GM21717 (cell line): ENCODE data around the gene TSHZ2.

Source experiments
- ATAC-seq: cut with Tn5 transposase; IDR thresholded peaks from one replicate; pipeline ENCODE4 v1.9.1; 2021; ENCODE audit warnings: mild to moderate bottlenecking, moderate library complexity; ENCODE audit not compliant: unreplicated experiment

The TSHZ2 gene

GRCh38 chr20:53157443-53158408 is 185.6 kb downstream of the TSHZ2 start:
- peak; percentile 80 for ATAC-seq

DNA sequence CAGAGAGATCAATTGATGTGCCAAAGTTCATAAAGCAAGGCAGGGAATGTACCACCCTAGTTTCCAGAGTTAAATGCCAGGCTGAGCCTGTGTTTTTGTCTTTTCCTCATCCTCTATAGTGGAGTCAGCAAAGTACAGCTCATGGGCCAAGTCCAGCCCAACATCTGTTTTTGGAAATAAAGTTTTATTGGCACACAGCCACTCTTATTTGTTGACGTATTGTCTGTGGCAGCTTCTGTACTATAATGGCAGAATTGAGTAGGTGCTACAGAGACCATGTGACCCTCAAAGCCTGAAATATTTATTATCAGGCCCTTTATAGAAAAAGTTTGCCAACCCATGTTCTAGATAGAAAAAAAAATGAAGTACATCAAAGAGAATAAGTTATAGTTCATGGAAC is 187.0 kb downstream of the TSHZ2 start:
- no peak for ATAC-seq

- ATAC-seq: no peak
Observed at GRCh38 chr20:53161073-53161472, 188.9 kb downstream of the TSHZ2 start.

GRCh38 chr20:53161473-53161872 is 189.3 kb downstream of the TSHZ2 start:
- ATAC-seq: no peak

DNA sequence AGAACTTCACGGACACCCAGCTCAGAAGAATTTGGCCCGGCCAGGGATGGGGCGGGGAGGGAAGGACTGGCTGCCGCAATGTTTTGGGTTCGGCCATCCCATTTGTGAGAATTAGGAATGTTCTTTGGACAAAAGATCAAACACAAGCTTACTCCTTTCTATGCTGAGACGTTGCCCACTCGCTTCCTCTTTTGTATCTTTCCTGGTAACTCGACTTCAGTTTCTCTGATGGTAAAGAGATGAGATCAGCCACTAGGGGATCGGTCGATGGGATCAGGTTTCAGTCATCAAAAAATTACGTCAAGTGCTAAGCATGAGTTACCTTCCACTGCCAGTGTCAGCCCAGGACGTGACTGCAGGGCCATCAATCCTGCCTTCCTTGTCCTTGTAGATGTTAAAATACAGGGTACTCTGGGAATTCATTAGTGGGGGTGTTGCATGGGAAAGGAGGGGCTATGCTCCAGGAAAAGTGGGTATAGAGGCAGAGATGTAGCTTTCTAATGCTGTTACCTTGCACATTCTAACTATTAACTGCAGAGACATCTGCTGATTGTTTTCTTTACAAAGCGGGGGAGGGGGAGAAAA is 190.2 kb downstream of the TSHZ2 start:
- ATAC-seq: no peak

- no peak for ATAC-seq
Observed at GRCh38 chr20:53163486-53163885, 191.3 kb downstream of the TSHZ2 start.

DNA sequence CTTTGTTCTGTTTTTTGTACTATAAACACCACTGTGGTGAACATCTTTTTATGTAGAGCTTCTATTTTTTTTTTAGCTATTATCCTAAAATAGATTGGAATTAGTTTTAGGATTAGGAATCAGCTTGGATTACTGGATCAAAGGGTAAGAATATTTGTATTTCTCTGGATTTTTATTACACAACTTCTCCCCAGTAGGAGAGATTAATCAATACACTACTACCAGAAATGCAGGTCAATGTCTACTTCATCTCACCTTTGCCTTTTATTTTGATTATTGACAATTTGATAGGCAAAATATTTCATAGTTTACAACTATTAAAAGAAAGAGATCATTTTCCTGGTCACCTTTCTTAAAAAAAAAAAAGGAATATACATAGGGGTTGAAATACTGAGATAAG is 191.9 kb downstream of the TSHZ2 start:
- ATAC-seq: no peak

DNA sequence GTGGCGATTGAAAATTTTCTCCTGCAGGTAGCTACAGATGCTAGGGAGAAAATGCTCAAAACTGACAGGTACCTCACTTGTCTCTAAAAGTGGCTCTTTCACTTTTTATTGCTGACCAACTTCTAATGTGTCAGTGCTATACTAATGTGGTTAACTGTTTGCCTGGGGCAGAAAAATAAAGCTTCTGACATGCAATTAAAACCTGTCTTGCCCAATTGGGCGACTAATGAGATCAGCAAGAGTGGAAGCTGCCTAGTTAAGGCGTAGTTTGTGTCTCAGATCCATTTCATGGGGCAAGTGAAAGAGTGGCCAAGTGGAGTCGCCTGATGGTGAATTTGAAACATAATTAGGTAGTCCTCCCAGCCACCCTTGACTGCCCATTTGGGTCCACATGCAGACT is 193.3 kb downstream of the TSHZ2 start:
- no peak for ATAC-seq

DNA sequence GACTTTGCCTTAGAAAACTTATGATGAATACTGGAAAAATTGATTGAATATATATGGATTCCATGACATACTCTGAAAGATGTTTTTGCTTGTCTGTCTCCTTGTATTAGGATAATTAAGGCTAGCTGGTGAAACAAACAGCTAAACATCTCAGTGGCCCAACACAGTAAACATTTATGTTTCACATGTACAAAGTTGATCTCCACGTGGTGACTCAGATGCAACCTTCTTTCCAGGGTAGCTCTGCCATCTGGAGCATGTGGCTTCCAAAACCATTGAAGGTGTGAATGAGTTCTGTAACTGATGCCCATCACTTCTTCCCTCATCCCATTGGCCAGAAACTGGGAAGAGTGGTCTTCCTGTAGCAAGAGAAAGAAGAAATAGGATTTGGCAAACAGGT is 196.3 kb downstream of the TSHZ2 start:
- ATAC-seq: no peak

- no peak for ATAC-seq
Observed at GRCh38 chr20:53170196-53170595, 198.0 kb downstream of the TSHZ2 start.

GRCh38 chr20:53171065-53171464 is 198.9 kb downstream of the TSHZ2 start:
- no peak for ATAC-seq

GRCh38 chr20:53174454-53174853 is 202.3 kb downstream of the TSHZ2 start:
- no peak for ATAC-seq

DNA sequence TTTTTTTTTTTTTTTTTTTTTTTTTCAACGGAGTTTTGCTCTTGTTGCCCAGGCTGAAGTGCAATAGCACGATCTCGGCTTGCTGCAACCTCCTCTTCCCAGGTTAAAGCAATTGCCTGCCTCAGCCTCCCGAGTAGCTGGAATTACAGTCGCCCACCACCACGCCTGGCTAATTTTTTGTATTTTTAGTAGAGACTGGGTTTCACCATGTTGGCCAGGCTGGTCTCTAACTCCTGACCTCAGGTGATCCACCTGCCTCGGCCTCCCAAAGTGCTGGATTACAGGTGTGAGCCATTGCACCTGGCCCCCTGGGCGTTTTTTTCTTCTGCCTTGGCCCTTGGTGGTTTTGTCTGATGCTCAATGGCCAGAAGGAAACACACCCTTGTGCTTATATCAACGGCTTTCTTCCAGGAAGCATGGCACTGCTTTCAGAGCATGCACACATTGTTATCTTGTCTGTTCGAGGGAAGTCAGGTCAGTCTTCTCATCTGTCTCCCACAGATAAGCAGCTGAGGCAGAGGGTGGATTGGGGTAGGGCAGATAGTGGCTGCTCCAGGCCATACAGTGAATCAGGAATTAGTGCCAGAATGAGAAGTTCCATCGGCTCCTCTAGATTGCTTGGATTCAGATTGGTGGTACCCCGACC is 203.1 kb downstream of the TSHZ2 start:
- no peak for ATAC-seq

DNA sequence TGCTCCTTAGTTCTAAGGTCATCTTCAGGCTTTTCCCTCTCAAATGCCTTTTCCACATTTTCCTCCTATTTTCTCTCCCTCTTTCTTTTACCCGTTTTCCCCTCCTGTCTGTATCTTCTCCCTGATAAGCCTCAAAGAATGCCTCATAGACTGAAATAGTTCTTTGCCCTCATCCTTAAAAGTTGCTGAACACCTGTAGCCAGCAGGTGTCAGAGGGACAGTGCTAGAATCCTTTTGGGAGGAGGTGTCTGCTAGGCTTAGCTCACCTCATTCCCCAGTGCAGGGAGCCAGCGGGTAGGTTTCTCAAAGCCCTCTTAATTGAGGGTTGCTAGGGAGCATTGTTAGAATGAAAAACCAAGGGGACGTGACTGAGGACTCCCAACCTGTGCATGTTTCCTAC is 204.0 kb downstream of the TSHZ2 start:
- ATAC-seq: no peak

GRCh38 chr20:53177687-53178086 is 205.5 kb downstream of the TSHZ2 start:
- no peak for ATAC-seq

GRCh38 chr20:53179749-53180148 is 207.6 kb downstream of the TSHZ2 start:
- no peak for ATAC-seq

GRCh38 chr20:53180928-53181362 is 208.8 kb downstream of the TSHZ2 start:
- no peak for ATAC-seq

DNA sequence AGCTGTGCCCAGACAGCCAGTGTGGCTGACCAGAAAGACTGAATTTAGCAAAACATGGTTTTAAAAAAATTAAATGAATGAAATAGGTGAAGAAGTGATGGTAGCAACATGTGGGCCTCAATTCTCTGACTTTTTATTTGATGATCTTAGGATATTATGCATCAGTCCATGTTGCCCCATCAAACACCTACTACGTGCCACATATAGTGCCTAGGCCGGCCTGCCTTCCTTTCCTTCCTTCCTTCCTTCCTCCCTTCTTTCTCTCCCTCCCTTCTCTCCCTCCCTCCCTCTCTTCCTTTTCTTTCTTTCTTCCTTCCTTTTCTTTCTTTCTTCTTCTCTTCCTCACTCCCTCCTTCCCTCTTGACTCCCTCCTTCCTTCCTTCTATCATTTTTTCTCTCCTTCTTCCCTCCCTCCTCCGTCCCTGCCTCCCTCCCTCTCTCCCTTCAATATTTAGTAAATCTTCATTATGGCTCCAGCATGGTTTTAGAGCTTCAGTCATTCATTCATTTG is 209.8 kb downstream of the TSHZ2 start:
- ATAC-seq: no peak

GRCh38 chr20:53183181-53183580 is 211.0 kb downstream of the TSHZ2 start:
- ATAC-seq: no peak

GRCh38 chr20:53186635-53187034 is 214.5 kb downstream of the TSHZ2 start:
- ATAC-seq: no peak

GRCh38 chr20:53187392-53188068 is 215.4 kb downstream of the TSHZ2 start:
- ATAC-seq: no peak
